Mucosa of rectum (tissue), 2 donors: Measurements from ENCODE around the gene NDUFA6.
"Not testable (repeated sequence)": the region's sequence is repeated elsewhere in the genome, so short reads cannot be mapped to it uniquely, and the experiment has no call there.

Experiments
- H3K27ac ChIP-seq, 2 donors: one replicate each; pipeline ENCODE4 v1.7.0; 2013; ENCODE audit warnings: inconsistent platforms in 2 of 2, low read depth in 2 of 2, low read length in 2 of 2
- H3K27me3 ChIP-seq, 2 donors: one replicate each; pipeline ENCODE4 v1.7.0; 2013; ENCODE audit warnings: low read length in 2 of 2; ENCODE audit not compliant: control insufficient read depth in 2 of 2, insufficient read depth in 2 of 2
- H3K36me3 ChIP-seq, 2 donors: one replicate each; pipeline ENCODE4 v1.7.0; 2013; ENCODE audit warnings: low read length in 2 of 2; ENCODE audit not compliant: control insufficient read depth in 2 of 2, insufficient read depth in 2 of 2
- H3K4me1 ChIP-seq, 2 donors: one replicate each; pipeline ENCODE4 v1.7.0; 2013; ENCODE audit warnings: low read length in 2 of 2, mild to moderate bottlenecking in 1 of 2; ENCODE audit not compliant: control insufficient read depth in 2 of 2, insufficient read depth in 2 of 2
- H3K4me3 ChIP-seq, 2 donors: one replicate each; pipeline ENCODE4 v1.7.0; 2013; ENCODE audit warnings: low read length in 2 of 2
- H3K9ac ChIP-seq, 2 donors: one replicate each; pipeline ENCODE4 v1.7.0; 2013; ENCODE audit warnings: low read length in 2 of 2, low read depth in 1 of 2, mild to moderate bottlenecking in 1 of 2
- H3K9me3 ChIP-seq, 2 donors: one replicate each; pipeline ENCODE4 v1.7.0; 2013; ENCODE audit warnings: low read length in 2 of 2; ENCODE audit not compliant: control insufficient read depth in 2 of 2
- donor health status: healthy.
- donor health status: Normal muscosa, but diverticular disease.

NDUFA6 gene

GRCh38 chr22:42090596-42091454, at the start of gene NDUFA6:
TSS of gene NDUFA6 (minus strand) at chr22:42090772. CDS start at chr22:42090744, 28 bp downstream.
- H3K9me3 ChIP-seq = no peaks in the 10 kb centered on the region
- H3K9ac ChIP-seq = peak within 1 kb of the TSS; percentile 92 to 98
- peak within 1 kb of the TSS; percentile 98 to 99 for H3K27ac ChIP-seq
- H3K36me3 ChIP-seq = peaks cover 14 to 15% of the 10 kb centered on the region in 2 donors
- H3K4me1 ChIP-seq = peaks cover 12 to 14% of the 10 kb centered on the region in 2 donors
- H3K4me3 ChIP-seq = peak within 1 kb of the TSS; percentile 94 to 95
- no peaks in the 10 kb centered on the region for H3K27me3 ChIP-seq

DNA sequence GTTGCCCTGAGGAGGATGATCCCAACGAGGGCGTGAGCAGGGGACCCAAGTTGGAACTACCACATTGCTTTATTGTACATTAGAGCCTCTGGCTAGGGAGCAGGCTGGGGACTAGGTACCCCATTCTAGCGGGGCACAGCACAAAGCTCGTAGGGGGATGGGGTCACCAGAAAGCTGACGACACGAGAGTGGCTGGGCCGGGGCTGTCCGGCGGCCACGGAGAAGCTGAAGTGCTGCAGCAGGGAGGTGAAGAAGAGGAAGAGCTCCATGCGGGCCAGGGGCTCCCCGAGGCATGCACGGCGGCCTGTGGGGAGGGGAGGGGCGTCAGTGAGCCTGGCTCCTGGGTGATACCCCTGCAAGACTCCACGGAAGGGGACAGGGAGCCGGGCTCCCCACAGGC, 49.6 kb upstream of the NDUFA6 start:
- H3K27ac ChIP-seq, H3K4me1 ChIP-seq, H3K36me3 ChIP-seq, H3K9ac ChIP-seq, H3K4me3 ChIP-seq, H3K27me3 ChIP-seq, H3K9me3 ChIP-seq: not testable (repeated sequence)

- H3K9ac ChIP-seq, H3K27ac ChIP-seq, H3K9me3 ChIP-seq, H3K4me3 ChIP-seq, H3K27me3 ChIP-seq, H3K36me3 ChIP-seq, H3K4me1 ChIP-seq: not testable (repeated sequence)
Measured at GRCh38 chr22:42139508-42139907, 48.9 kb upstream of the NDUFA6 start.

- H3K27me3 ChIP-seq = no peaks in the 10 kb centered on the region
- H3K9ac ChIP-seq = no peak overlapping the region
- H3K36me3 ChIP-seq = peaks cover 0 to 4% of the 10 kb centered on the region in 2 donors
- no peaks in the 10 kb centered on the region for H3K4me1 ChIP-seq
- no peak overlapping the region for H3K4me3 ChIP-seq
- no peaks in the 10 kb centered on the region for H3K9me3 ChIP-seq
- H3K27ac ChIP-seq = no peak overlapping the region
Measured at GRCh38 chr22:42138972-42139371, 48.4 kb upstream of the NDUFA6 start.

- H3K4me3 ChIP-seq = no peak overlapping the region
Measured at GRCh38 chr22:42138122-42138770, 47.7 kb upstream of the NDUFA6 start.

GRCh38 chr22:42135688-42136087, 45.1 kb upstream of the NDUFA6 start:
- not testable (repeated sequence) for H3K36me3 ChIP-seq, H3K9ac ChIP-seq, H3K27ac ChIP-seq, H3K9me3 ChIP-seq, H3K4me1 ChIP-seq, H3K4me3 ChIP-seq, H3K27me3 ChIP-seq

More at GRCh38 chr22:42138122-42138770, 47.7 kb upstream of the NDUFA6 start:
- H3K9ac ChIP-seq = no peak overlapping the region
- H3K9me3 ChIP-seq = no peaks in the 10 kb centered on the region
- H3K27ac ChIP-seq = no peak overlapping the region
- H3K4me1 ChIP-seq = no peaks in the 10 kb centered on the region
- no peaks in the 10 kb centered on the region for H3K27me3 ChIP-seq
- H3K36me3 ChIP-seq = peaks cover 0 to 4% of the 10 kb centered on the region in 2 donors

- H3K9ac ChIP-seq = no peak overlapping the region
- H3K9me3 ChIP-seq = no peaks in the 10 kb centered on the region
- peaks cover 0 to 4% of the 10 kb centered on the region in 2 donors for H3K36me3 ChIP-seq
- no peak overlapping the region for H3K4me3 ChIP-seq
- H3K27me3 ChIP-seq = no peaks in the 10 kb centered on the region
- H3K4me1 ChIP-seq = peaks cover 0 to 3% of the 10 kb centered on the region in 2 donors
- H3K27ac ChIP-seq = no peak overlapping the region
Measured at GRCh38 chr22:42134100-42135020, 43.8 kb upstream of the NDUFA6 start.

DNA sequence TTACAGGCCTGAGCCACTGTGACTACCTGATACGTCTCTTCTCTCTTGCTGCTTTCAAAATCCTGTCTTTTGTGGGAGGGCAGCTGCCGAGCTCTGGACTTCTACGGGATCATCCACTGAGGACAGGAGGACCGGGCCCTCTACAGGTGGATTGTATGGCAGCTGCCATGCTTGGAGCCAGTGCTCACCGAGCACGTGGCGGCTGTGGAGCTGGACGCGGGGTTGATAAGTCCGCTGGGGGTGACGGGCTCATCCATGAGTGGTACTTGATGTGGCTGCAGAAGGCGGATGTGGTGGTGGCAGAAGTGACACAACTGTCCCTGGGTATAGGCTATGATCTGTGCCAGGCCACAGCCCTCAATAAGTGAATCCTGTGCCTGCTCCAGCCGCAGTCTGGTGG, 41.9 kb upstream of the NDUFA6 start:
- no peaks in the 10 kb centered on the region for H3K36me3 ChIP-seq
- no peak overlapping the region for H3K27ac ChIP-seq
- peaks cover 2 to 6% of the 10 kb centered on the region in 2 donors for H3K4me1 ChIP-seq
- H3K9me3 ChIP-seq = no peaks in the 10 kb centered on the region
- H3K4me3 ChIP-seq = no peak overlapping the region
- H3K9ac ChIP-seq = no peak overlapping the region
- no peaks in the 10 kb centered on the region for H3K27me3 ChIP-seq

GRCh38 chr22:42131562-42131961, 41.0 kb upstream of the NDUFA6 start:
- no peak overlapping the region for H3K4me3 ChIP-seq
- H3K9me3 ChIP-seq = no peaks in the 10 kb centered on the region
- no peaks in the 10 kb centered on the region for H3K27me3 ChIP-seq
- peaks cover 2 to 6% of the 10 kb centered on the region in 2 donors for H3K4me1 ChIP-seq
- H3K27ac ChIP-seq = no peak overlapping the region
- H3K9ac ChIP-seq = no peak overlapping the region
- no peaks in the 10 kb centered on the region for H3K36me3 ChIP-seq
